ENCODE results near the gene C3.
"Not testable (repeated sequence)": the region's sequence is repeated elsewhere in the genome, so short reads cannot be mapped to it uniquely, and the experiment has no call there.

C3 gene

GRCh38 chr19:6766357-6767080 is 46.1 kb upstream of the C3 start:
- H3K4me3 ChIP-seq (ENCODE audit: control insufficient read depth, low read depth, low read length): no peak overlapping the region
- DNase-seq (ENCODE audit: low read depth): no peak
- TF ChIP-seq, protein P1, sequence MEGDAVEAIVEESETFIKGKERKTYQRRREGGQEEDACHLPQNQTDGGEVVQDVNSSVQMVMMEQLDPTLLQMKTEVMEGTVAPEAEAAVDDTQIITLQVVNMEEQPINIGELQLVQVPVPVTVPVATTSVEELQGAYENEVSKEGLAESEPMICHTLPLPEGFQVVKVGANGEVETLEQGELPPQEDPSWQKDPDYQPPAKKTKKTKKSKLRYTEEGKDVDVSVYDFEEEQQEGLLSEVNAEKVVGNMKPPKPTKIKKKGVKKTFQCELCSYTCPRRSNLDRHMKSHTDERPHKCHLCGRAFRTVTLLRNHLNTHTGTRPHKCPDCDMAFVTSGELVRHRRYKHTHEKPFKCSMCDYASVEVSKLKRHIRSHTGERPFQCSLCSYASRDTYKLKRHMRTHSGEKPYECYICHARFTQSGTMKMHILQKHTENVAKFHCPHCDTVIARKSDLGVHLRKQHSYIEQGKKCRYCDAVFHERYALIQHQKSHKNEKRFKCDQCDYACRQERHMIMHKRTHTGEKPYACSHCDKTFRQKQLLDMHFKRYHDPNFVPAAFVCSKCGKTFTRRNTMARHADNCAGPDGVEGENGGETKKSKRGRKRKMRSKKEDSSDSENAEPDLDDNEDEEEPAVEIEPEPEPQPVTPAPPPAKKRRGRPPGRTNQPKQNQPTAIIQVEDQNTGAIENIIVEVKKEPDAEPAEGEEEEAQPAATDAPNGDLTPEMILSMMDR (conservative IDR thresholded peaks at IDR 0.05; ENCODE audit: control insufficient read depth, insufficient read depth, low read depth, low read length): no peak

DNA sequence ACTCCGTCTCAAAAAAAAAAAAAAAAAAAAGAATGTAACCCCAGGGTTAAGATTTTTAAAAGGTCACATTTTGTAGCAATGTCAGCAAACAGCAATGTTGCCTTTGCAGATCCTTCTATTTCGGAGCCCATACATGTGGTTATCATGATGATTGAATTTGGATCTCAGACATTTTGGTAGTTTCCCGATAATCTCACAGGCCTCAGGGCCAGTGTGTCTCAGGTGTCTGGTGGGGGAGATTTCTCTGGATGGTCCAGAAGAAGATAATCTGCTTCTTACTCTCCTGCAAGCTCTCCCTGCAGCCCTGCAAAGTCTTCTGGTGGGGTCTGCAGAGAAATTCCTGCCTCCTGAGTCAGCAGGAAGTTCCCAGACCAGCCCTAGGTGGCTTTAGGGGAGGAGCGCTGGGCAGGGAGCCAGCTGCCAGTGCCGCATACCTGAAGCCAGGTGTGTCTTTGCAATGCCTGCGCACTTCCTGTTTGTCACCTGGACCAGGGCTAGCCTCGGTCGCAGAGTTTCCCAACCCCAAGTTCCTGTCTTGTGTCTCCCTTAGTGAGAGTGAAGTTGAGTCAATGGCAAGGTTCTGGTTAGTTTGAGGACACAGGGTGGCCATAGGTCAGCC is 45.4 kb upstream of the C3 start:
- TF ChIP-seq, protein P1 (conservative IDR thresholded peaks at IDR 0.05; ENCODE audit: control insufficient read depth, insufficient read depth, low read depth, low read length): no peak
- DNase-seq (ENCODE audit: low read depth): no peak
- H3K4me3 ChIP-seq (ENCODE audit: control insufficient read depth, low read depth, low read length): no peak overlapping the region

- not testable (repeated sequence) for DNase-seq (ENCODE audit: low read depth); H3K4me3 ChIP-seq (ENCODE audit: control insufficient read depth, low read depth, low read length)
Measured at GRCh38 chr19:6762253-6762797, 41.9 kb upstream of the C3 start.

- TF ChIP-seq, protein P1 (conservative IDR thresholded peaks at IDR 0.05; ENCODE audit: control insufficient read depth, insufficient read depth, low read depth, low read length): no peak
- DNase-seq (ENCODE audit: low read depth): no peak
- no peak overlapping the region for H3K4me3 ChIP-seq (ENCODE audit: control insufficient read depth, low read depth, low read length)
Measured at GRCh38 chr19:6761053-6761676, 40.7 kb upstream of the C3 start.

DNA sequence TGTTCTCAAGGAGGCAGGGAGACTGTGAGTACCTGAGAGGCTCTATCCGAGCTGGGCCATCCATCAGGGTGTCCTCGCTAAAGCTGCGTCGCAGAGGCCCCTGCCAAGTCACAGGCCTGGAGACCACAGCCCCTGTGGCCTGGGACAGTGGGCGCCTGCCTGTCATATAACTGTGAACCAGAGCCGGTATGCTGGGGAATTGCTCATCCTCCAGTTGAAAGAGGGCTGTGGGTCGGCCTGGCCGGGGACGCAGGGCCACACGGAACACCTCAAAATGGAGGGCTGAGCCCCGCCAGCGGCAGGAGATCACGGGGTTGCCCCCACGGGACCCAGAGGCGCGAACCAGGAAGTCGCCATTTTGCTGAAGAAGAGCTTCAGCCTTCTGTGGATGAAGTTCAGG is 40.2 kb upstream of the C3 start:
- DNase-seq (ENCODE audit: low read depth): no peak
- TF ChIP-seq, protein P1 (conservative IDR thresholded peaks at IDR 0.05; ENCODE audit: control insufficient read depth, insufficient read depth, low read depth, low read length): no peak
- no peak overlapping the region for H3K4me3 ChIP-seq (ENCODE audit: control insufficient read depth, low read depth, low read length)

DNA sequence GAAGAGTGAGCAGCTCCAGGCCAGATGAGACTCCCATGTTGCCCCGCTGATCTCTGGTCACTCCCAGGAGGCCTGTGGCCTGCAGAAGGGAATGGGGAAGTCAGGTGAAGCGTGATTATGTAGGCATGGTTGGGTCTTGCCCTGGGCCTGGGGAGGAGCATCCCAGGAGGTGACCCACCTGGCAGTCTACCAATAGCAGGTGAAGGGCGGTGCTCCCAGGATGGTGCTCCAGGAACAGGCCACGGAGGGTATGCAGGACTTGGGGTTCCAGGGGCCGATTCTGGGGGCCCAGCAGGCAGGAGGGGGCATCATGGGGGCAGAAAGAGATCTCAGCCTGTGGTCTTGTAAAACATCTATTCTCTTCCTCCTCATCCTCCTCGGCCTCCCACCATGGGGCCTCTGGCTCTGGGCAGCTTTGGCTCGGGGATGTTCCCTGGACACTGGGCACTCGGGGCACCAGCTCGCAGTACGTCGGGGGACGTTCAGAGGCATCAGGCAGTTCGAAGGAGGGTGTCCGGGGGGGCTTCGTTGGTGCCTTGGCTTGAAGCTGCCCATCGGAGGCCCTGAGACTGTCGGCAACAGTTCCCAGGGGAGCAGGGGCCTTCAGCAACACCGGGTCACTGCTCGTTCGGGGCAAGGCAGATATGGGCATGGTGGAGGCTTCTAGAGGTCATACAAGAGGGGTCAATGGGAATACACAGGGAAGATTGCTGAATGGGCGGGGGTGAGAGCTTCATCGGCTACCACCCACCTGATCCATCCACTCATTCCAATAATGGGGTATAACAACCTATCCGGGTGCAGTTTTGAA is 34.4 kb upstream of the C3 start:
- no peak for DNase-seq (ENCODE audit: low read depth)
- no peak overlapping the region for H3K4me3 ChIP-seq (ENCODE audit: control insufficient read depth, low read depth, low read length)
- TF ChIP-seq, protein P1 (conservative IDR thresholded peaks at IDR 0.05; ENCODE audit: control insufficient read depth, insufficient read depth, low read depth, low read length): no peak

Data from fibroblast of mammary gland (primary cell).